Right lobe of liver (tissue), 6 donors: ENCODE data around the gene SEC11C. TPM values are rescaled to one million over a fixed set of nuclear protein-coding genes. Genes with fewer than 3 reads are reported as not detected.

Experiments
- ATAC-seq, 4 donors: fragments of 200-7000 bp; cut with Tn5 transposase; one replicate each; pipeline ENCODE4 v1.9.1; 2020; ENCODE audit warnings: mild to moderate bottlenecking in 4 of 4, moderate library complexity in 4 of 4
- DNase-seq, 3 donors: peaks; one replicate each; pipeline ENCODE4 v3.0.0-alpha.2; 2020
- H3K27ac ChIP-seq, 3 donors: fragments of 200-600 bp; one replicate each; pipeline ENCODE4 v1.8.0; 2022
- H3K27me3 ChIP-seq, 2 donors: fragments of 200-600 bp; one replicate each; pipeline ENCODE4 v1.8.0; 2022
- H3K36me3 ChIP-seq, 4 donors: fragments of 200-600 bp; sonication (generic) in 1 of 4; one replicate each; pipeline versions ENCODE4 v1.5.1 to v1.8.0; 2017 to 2022; ENCODE audit warnings: control low read depth in 1 of 4
- H3K4me1 ChIP-seq, 4 donors: fragments of 200-600 bp; sonication (generic) in 1 of 4; one replicate each; pipeline versions ENCODE4 v1.5.1 to v1.8.0; 2017 to 2022; ENCODE audit warnings: control low read depth in 1 of 4
- H3K4me3 ChIP-seq, 3 donors: fragments of 200-600 bp; one replicate each; pipeline ENCODE4 v1.8.0; 2022
- H3K9me3 ChIP-seq, 4 donors: fragments of 200-600 bp; sonication (generic) in 1 of 4; one replicate each; pipeline versions ENCODE4 v1.5.1 to v1.8.0; 2017 to 2022; ENCODE audit warnings: control low read depth in 1 of 4
- POLR2A ChIP-seq: fragments of 450-650 bp; IDR thresholded peaks from one replicate; pipeline ENCODE4 v1.6.1; 2017; ENCODE audit warnings: antibody characterized with exemption, mild to moderate bottlenecking
- WGBS: methylation state at CpG from one replicate; pipeline ENCODE4 v1.1.6; 2018; ENCODE audit warnings: low coverage, low lambda C conversion rate; ENCODE audit not compliant: insufficient coverage; ENCODE audit errors: missing lambda C conversion rate; 5-methylcytosine and 5-hydroxymethylcytosine counted together
- intact Hi-C, 2 donors: fragments of 100-400 bp; cut with DNase I; formaldehyde crosslinking; loops; one replicate each; pipeline versions ENCODE4 v1.11.2 to v1.14.1; 2022
- total RNA-seq, 6 experiments: library from RNA; depleted of rRNA in 2 of 6; stranded (reverse); fragments of >200 nt in 2 of 6; fragmentation: NEBNext Ultra II Directional in 3 of 6; extraction: Animal tissue kit (Norgen Biotek cat#: 25700) in 3 of 6; gene quantifications; one replicate each; pipeline versions ENCODE4 v1.1.0 to v1.2.4, GENCODE V29; 2016 to 2023
- TF ChIP-seq, protein P1 (sequence below), 4 donors: fragments of 200-600 bp in 3 of 4; fragments of 450-650 bp in 1 of 4; IDR thresholded peaks; one replicate each; pipeline versions ENCODE4 v1.5.1 to v1.8.0; 2016 to 2022; ENCODE audit warnings: antibody characterized with exemption in 4 of 4, mild to moderate bottlenecking in 2 of 4
- donor health status: DM: no; HTN: yes; CAD: no.
- donor health status: DM: no; HTN: no; CAD: no.
- donor health status: DM: no; HTN: no; CAD: no.
- donor health status: DM: no; HTN: yes; CAD: no.
- donor health status: DM: no; HTN: yes; CAD: no.

Gene SEC11C
- total RNA-seq, 6 experiments from 2014 or later: 46.7 to 104 (median 85.3) TPM

GRCh38 chr18:59149007-59149406 lies 9.3 kb downstream of the SEC11C start:
- TF ChIP-seq, protein P1, sequence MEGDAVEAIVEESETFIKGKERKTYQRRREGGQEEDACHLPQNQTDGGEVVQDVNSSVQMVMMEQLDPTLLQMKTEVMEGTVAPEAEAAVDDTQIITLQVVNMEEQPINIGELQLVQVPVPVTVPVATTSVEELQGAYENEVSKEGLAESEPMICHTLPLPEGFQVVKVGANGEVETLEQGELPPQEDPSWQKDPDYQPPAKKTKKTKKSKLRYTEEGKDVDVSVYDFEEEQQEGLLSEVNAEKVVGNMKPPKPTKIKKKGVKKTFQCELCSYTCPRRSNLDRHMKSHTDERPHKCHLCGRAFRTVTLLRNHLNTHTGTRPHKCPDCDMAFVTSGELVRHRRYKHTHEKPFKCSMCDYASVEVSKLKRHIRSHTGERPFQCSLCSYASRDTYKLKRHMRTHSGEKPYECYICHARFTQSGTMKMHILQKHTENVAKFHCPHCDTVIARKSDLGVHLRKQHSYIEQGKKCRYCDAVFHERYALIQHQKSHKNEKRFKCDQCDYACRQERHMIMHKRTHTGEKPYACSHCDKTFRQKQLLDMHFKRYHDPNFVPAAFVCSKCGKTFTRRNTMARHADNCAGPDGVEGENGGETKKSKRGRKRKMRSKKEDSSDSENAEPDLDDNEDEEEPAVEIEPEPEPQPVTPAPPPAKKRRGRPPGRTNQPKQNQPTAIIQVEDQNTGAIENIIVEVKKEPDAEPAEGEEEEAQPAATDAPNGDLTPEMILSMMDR (IDR thresholded peaks at IDR 0.05): no peak
- TF ChIP-seq POLR2A: no peak
- ATAC-seq: no peak
- H3K27ac ChIP-seq: no peak overlapping the region
- H3K27me3 ChIP-seq: no peaks in the 10 kb centered on the region
- no peaks in the 10 kb centered on the region for H3K9me3 ChIP-seq
- no peak overlapping the region for H3K4me3 ChIP-seq
- intact Hi-C loops: no loop called here
- WGBS: 100% methylated on average over 1 of the region's 2 CpGs
- H3K4me1 ChIP-seq: peaks cover 0 to 10% (median 0%) of the 10 kb centered on the region in 4 donors
- peaks cover 0 to 26% (median 7%) of the 10 kb centered on the region in 4 donors for H3K36me3 ChIP-seq
- DNase-seq: no peak

GRCh38 chr18:59149416-59149815 lies 9.7 kb downstream of the SEC11C start:
- Histone ChIP-seq H3K4me3 (no peak overlapping the region), H3K36me3 (peaks cover 0 to 26% (median 7%) of the 10 kb centered on the region in 4 donors), H3K9me3 (no peaks in the 10 kb centered on the region), H3K4me1 (peaks cover 0 to 9% (median 0%) of the 10 kb centered on the region in 4 donors), H3K27ac (no peak overlapping the region), H3K27me3 (no peaks in the 10 kb centered on the region)
- TF ChIP-seq, protein P1 (IDR thresholded peaks at IDR 0.05): no peak
- no peak for TF ChIP-seq POLR2A
- ATAC-seq: no peak
- 93% methylated on average over 8 of the region's 8 CpGs for whole genome bisulfite sequencing
- intact Hi-C loops: no loop called here
- no peak for DNase-seq

DNA sequence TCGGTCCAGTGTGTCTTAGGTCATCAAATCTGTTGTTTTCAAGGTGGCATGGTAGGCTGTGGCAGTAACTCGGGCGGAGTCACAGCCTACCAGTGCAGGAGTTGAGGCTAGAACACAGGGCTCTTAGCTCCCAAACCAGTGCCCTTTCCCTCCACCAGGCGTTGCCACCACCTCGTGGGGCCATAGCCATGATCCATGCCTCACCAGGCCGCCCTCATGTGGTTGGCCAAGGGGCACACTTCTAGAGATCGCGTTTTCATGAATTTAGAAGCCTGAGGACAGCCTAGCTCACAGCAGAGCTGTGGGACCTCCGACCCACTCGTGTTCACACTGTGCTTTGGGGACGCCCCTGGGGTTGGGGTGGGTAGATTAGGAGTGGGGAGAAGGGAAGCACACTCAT lies 10.6 kb downstream of the SEC11C start:
- Histone ChIP-seq H3K4me1 (peaks cover 0 to 2% (median 0%) of the 10 kb centered on the region in 4 donors), H3K36me3 (peaks cover 0 to 26% (median 7%) of the 10 kb centered on the region in 4 donors), H3K4me3 (no peak overlapping the region), H3K27ac (no peak overlapping the region), H3K27me3 (no peaks in the 10 kb centered on the region), H3K9me3 (no peaks in the 10 kb centered on the region)
- no peak for TF ChIP-seq POLR2A
- TF ChIP-seq, protein P1 (IDR thresholded peaks at IDR 0.05): no peak
- ATAC-seq: no peak
- WGBS: 85% methylated on average over 4 of the region's 11 CpGs
- no peak for DNase-seq
- intact Hi-C loops: no loop called here

DNA sequence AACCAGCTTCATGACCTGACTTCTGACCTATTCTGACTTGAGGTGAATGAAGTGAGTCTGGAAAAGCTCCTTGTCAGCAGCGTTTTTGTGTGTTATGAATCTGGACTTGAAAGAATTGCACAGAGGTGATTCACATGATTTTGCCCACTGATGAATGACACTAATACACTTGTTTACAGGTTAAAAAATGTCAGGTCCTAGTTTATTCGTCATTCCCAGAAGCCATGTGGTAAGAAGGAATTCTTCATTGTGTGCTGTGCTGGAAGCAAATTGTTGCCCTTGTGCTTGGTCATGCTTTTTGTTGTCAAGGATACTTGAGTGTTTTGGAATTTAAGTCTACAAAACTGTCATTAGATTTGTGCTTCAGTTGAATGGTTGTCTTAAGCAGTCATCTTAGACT lies 15.5 kb downstream of the SEC11C start:
- no peak for DNase-seq
- intact Hi-C loops: no loop called here
- no peak for ATAC-seq
- WGBS: 91% methylated on average over 2 of the region's 2 CpGs
- Histone ChIP-seq H3K27ac (no peak overlapping the region), H3K4me3 (no peak overlapping the region), H3K27me3 (no peaks in the 10 kb centered on the region), H3K36me3 (peaks cover 0 to 30% (median 6%) of the 10 kb centered on the region in 4 donors), H3K9me3 (no peaks in the 10 kb centered on the region), H3K4me1 (no peaks in the 10 kb centered on the region)
- TF ChIP-seq POLR2A: no peak
- TF ChIP-seq, protein P1 (IDR thresholded peaks at IDR 0.05): no peak

GRCh38 chr18:59156316-59156715 lies 16.6 kb downstream of the SEC11C start:
- Histone ChIP-seq H3K4me1 (no peaks in the 10 kb centered on the region), H3K4me3 (no peak overlapping the region), H3K36me3 (peaks cover 0 to 22% (median 6%) of the 10 kb centered on the region in 4 donors), H3K9me3 (no peaks in the 10 kb centered on the region), H3K27me3 (no peaks in the 10 kb centered on the region), H3K27ac (no peak overlapping the region)
- DNase-seq (no peak), ATAC-seq (no peak)
- TF ChIP-seq, protein P1 (IDR thresholded peaks at IDR 0.05): no peak
- no peak for TF ChIP-seq POLR2A
- intact Hi-C loops: no loop called here
- WGBS: 93% methylated on average over 3 of the region's 3 CpGs
